Measurements from ENCODE around the gene SP140. TPM values are rescaled to one million over a fixed set of nuclear protein-coding genes. Genes with fewer than 3 reads are reported as not detected.
"Not testable (repeated sequence)": the region's sequence is repeated elsewhere in the genome, so short reads cannot be mapped to it uniquely, and the experiment has no call there.

The SP140 gene
- total RNA-seq, 1 donor from 2014 or later = not detected

GRCh38 chr2:230218421-230218820 lies 7.1 kb upstream of the SP140 start:
- no peak for DNase-seq
- peaks cover 1% of the 10 kb centered on the region for H3K9me3 Mint-ChIP-seq (ENCODE audit: unreplicated experiment)
- peaks cover 3% of the 10 kb centered on the region for H3K4me1 Mint-ChIP-seq (ENCODE audit: low read depth, unreplicated experiment)
- H3K4me3 Mint-ChIP-seq (ENCODE audit: unreplicated experiment) = no peak overlapping the region
- H3K27me3 Mint-ChIP-seq (ENCODE audit: unreplicated experiment) = no peaks in the 10 kb centered on the region
- no peak overlapping the region for H3K27ac Mint-ChIP-seq (ENCODE audit: unreplicated experiment)
- no peak for TF ChIP-seq CTCF (IDR thresholded peaks at IDR 0.05; ENCODE audit: partially characterized antibody, unreplicated experiment)
- no peaks in the 10 kb centered on the region for H3K36me3 Mint-ChIP-seq (ENCODE audit: unreplicated experiment)

GRCh38 chr2:230219419-230220331 lies 5.9 kb upstream of the SP140 start, which contains the start of gene SP110:
TSS of gene SP110 (minus strand) at chr2:230219984. CDS start at chr2:230216927, 3,057 bp downstream.
- no peak within 1 kb of the TSS for H3K4me3 Mint-ChIP-seq (ENCODE audit: unreplicated experiment)
- no peak for TF ChIP-seq CTCF (IDR thresholded peaks at IDR 0.05; ENCODE audit: partially characterized antibody, unreplicated experiment)
- no peaks in the 10 kb centered on the region for H3K36me3 Mint-ChIP-seq (ENCODE audit: unreplicated experiment)
- no peaks in the 10 kb centered on the region for H3K27me3 Mint-ChIP-seq (ENCODE audit: unreplicated experiment)
- peaks cover 3% of the 10 kb centered on the region for H3K4me1 Mint-ChIP-seq (ENCODE audit: low read depth, unreplicated experiment)
- no peak within 1 kb of the TSS for H3K27ac Mint-ChIP-seq (ENCODE audit: unreplicated experiment)
- peaks cover 1% of the 10 kb centered on the region for H3K9me3 Mint-ChIP-seq (ENCODE audit: unreplicated experiment)
- no peak for DNase-seq

- Mint-ChIP-seq H3K9me3 (ENCODE audit: unreplicated experiment) (peaks cover 1% of the 10 kb centered on the region), H3K4me1 (ENCODE audit: low read depth, unreplicated experiment) (peaks cover 3% of the 10 kb centered on the region), H3K27ac (ENCODE audit: unreplicated experiment) (no peak overlapping the region), H3K4me3 (ENCODE audit: unreplicated experiment) (no peak overlapping the region), H3K27me3 (ENCODE audit: unreplicated experiment) (no peaks in the 10 kb centered on the region), H3K36me3 (ENCODE audit: unreplicated experiment) (no peaks in the 10 kb centered on the region)
- no peak for DNase-seq
- TF ChIP-seq CTCF (IDR thresholded peaks at IDR 0.05; ENCODE audit: partially characterized antibody, unreplicated experiment) = no peak
These were observed 5.1 kb upstream of the SP140 start for GRCh38 chr2:230220347-230220969.

- Mint-ChIP-seq H3K27me3 (ENCODE audit: unreplicated experiment) (no peaks in the 10 kb centered on the region), H3K4me1 (ENCODE audit: low read depth, unreplicated experiment) (peaks cover 3% of the 10 kb centered on the region)
- TF ChIP-seq CTCF (IDR thresholded peaks at IDR 0.05; ENCODE audit: partially characterized antibody, unreplicated experiment) = no peak
These were observed 4.0 kb upstream of the SP140 start for GRCh38 chr2:230221493-230221892.

GRCh38 chr2:230222829-230223228 lies 2.7 kb upstream of the SP140 start:
- H3K9me3 Mint-ChIP-seq (ENCODE audit: unreplicated experiment); H3K4me3 Mint-ChIP-seq (ENCODE audit: unreplicated experiment); H3K36me3 Mint-ChIP-seq (ENCODE audit: unreplicated experiment); H3K4me1 Mint-ChIP-seq (ENCODE audit: low read depth, unreplicated experiment); H3K27me3 Mint-ChIP-seq (ENCODE audit: unreplicated experiment); DNase-seq; H3K27ac Mint-ChIP-seq (ENCODE audit: unreplicated experiment): not testable (repeated sequence)

More at GRCh38 chr2:230221493-230221892, 4.0 kb upstream of the SP140 start:
- Mint-ChIP-seq H3K27ac (ENCODE audit: unreplicated experiment) (no peak overlapping the region), H3K4me3 (ENCODE audit: unreplicated experiment) (no peak overlapping the region), H3K9me3 (ENCODE audit: unreplicated experiment) (peaks cover 1% of the 10 kb centered on the region), H3K36me3 (ENCODE audit: unreplicated experiment) (no peaks in the 10 kb centered on the region)
- no peak for DNase-seq

Data from glutamatergic neuron (in vitro differentiated cells).